ENCODE data around the gene SALL2. TPM values are rescaled to one million over a fixed set of nuclear protein-coding genes. Genes with fewer than 3 reads are reported as not detected.

Gene SALL2
- total RNA-seq, 1 experiment from 2014 or later, result 287 TPM

GRCh38 chr14:21476523-21476924, 49.6 kb downstream of the SALL2 start:
- Histone ChIP-seq H3K23me2 (ENCODE audit: insufficient read length, low read depth, low read length, poor library complexity, severe bottlenecking) (peaks cover 7% of the 10 kb centered on the region), H4K91ac (ENCODE audit: insufficient read length, low read depth, low read length) (no peak overlapping the region), H2BK12ac (ENCODE audit: insufficient read length, low read depth, low read length) (no peak overlapping the region), H3K4me2 (ENCODE audit: insufficient read depth, insufficient read length, low read length) (peak overlapping the region; percentile 93), H3T11ph (ENCODE audit: low read length) (no peak overlapping the region), H3K56ac (ENCODE audit: insufficient read length, low read depth, low read length) (no peak overlapping the region), H3K23ac (ENCODE audit: insufficient read length, low read depth, low read length) (no peak overlapping the region), H3K27ac (ENCODE audit: insufficient read length, low read depth, low read length) (peak overlapping the region; percentile 69), H2AK5ac (ENCODE audit: insufficient read length, low read length) (no peak overlapping the region), H3K9ac (ENCODE audit: extremely low read depth, insufficient read length, low read length) (peak overlapping the region; percentile 93), H4K20me1 (ENCODE audit: control insufficient read depth, insufficient read depth, insufficient read length) (no peaks in the 10 kb centered on the region), H4K8ac (replicated peaks; ENCODE audit: insufficient read length, low read depth, low read length) (no peak overlapping the region), H3K18ac (ENCODE audit: insufficient read length, low read depth, low read length) (peak overlapping the region; percentile 92), H2AFZ (ENCODE audit: low read length) (peak overlapping the region; percentile 89), H3K79me2 (ENCODE audit: insufficient read depth, low read length) (peaks cover 1% of the 10 kb centered on the region; the same call in 1 of the 2 replicates), H3K27me3 (ENCODE audit: insufficient read depth, low read length) (no peaks in the 10 kb centered on the region), H2BK5ac (ENCODE audit: insufficient read length, low read length) (peak overlapping the region; percentile 12), H3K4ac (ENCODE audit: low read depth, low read length) (no peak overlapping the region), H2BK120ac (ENCODE audit: low read depth, low read length, poor library complexity, severe bottlenecking) (no peak overlapping the region), H2BK20ac (ENCODE audit: low read depth, low read length, poor library complexity, severe bottlenecking) (no peak overlapping the region), H3K79me1 (ENCODE audit: insufficient read depth, low read depth, low read length, poor library complexity, severe bottlenecking) (peaks cover 5% of the 10 kb centered on the region), H3K4me1 (ENCODE audit: insufficient read depth, low read length) (no peaks in the 10 kb centered on the region), H3K9me3 (ENCODE audit: control insufficient read depth, low read depth, low read length) (no peaks in the 10 kb centered on the region), H2BK15ac (ENCODE audit: low read depth, low read length) (no peak overlapping the region), H4K5ac (ENCODE audit: insufficient read length, low read depth, low read length) (no peak overlapping the region), H3K14ac (ENCODE audit: insufficient read depth, low read length) (peak overlapping the region; percentile 73; the same call in 1 of the 2 replicates)
- no peak for DNase-seq
- peak overlapping the region; percentile 98 to 100 for H3K4me3 Mint-ChIP-seq
- TF ChIP-seq, protein P1, sequence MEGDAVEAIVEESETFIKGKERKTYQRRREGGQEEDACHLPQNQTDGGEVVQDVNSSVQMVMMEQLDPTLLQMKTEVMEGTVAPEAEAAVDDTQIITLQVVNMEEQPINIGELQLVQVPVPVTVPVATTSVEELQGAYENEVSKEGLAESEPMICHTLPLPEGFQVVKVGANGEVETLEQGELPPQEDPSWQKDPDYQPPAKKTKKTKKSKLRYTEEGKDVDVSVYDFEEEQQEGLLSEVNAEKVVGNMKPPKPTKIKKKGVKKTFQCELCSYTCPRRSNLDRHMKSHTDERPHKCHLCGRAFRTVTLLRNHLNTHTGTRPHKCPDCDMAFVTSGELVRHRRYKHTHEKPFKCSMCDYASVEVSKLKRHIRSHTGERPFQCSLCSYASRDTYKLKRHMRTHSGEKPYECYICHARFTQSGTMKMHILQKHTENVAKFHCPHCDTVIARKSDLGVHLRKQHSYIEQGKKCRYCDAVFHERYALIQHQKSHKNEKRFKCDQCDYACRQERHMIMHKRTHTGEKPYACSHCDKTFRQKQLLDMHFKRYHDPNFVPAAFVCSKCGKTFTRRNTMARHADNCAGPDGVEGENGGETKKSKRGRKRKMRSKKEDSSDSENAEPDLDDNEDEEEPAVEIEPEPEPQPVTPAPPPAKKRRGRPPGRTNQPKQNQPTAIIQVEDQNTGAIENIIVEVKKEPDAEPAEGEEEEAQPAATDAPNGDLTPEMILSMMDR (conservative IDR thresholded peaks at IDR 0.05), result no peak
- no CpG with 5 or more reads among the region's 27 CpGs for WGBS (ENCODE audit: extremely low coverage, insufficient read length, low lambda C conversion rate)
- no peaks in the 10 kb centered on the region for H3K27me3 Mint-ChIP-seq (ENCODE audit: low read depth)
- H3K9me3 Mint-ChIP-seq, result no peaks in the 10 kb centered on the region; a peak in 1 of 5 replicates
- H3K27ac Mint-ChIP-seq, result peak overlapping the region; percentile 97 to 99 (median 97)
- H3K4me1 Mint-ChIP-seq, result peaks cover 8 to 13% of the 10 kb centered on the region in 2 experiments
- H3K36me3 Mint-ChIP-seq (ENCODE audit: insufficient read depth in 1 of 3, low read depth in 3 of 3), result peaks cover 16 to 35% (median 32%) of the 10 kb centered on the region in 3 experiments; a peak in 6 of 7 replicates

All from H9 (cell line).